HepG2 (cell line): Measurements from ENCODE around the gene SUN1. TPM values are rescaled to one million over a fixed set of nuclear protein-coding genes. Genes with fewer than 3 reads are reported as not detected.

Experiments
- ATAC-seq: fragments of 200-7000 bp; cut with Tn5 transposase; 3 replicates; pipeline ENCODE4 v1.9.1; 2020; ENCODE audit warnings: mild to moderate bottlenecking, moderate library complexity
- BruUV-seq: library from RNA; stranded (reverse); fragments of 400-500 nt; replicated peaks from 2 replicates; lab custom pipeline; 2021; lab: Mats Ljungman, UMichigan
- CTCF ChIA-PET: fragments of 300-600 bp; formaldehyde crosslinking; extraction: SDS; loops from one replicate; lab custom pipeline; 2021; ENCODE audit warnings: low total read pairs, inconsistent platforms, low intra/inter-chr PET ratio; lab: Yijun Ruan, JAX
- POLR2A ChIA-PET: fragments of 350-600 bp; sonication (Branson Sonifier 250); formaldehyde crosslinking; loops from one replicate; lab custom pipeline; 2020; ENCODE audit warnings: antibody characterized with exemption, inconsistent platforms; lab: Yijun Ruan, JAX
- DNase-seq: peaks from one replicate; pipeline ENCODE4 v3.0.0-alpha.2; 2015; ENCODE audit warnings: low spot score
- FAIRE-seq: peaks from 3 replicates; lab custom pipeline; 2011; peaks lifted over from hg19 to GRCh38; lab: Jason Lieb, UNC
- H2AFZ ChIP-seq: one replicate; pipeline ENCODE4 v1.6.1; 2011; ENCODE audit warnings: low read length, inconsistent platforms
- H3K27ac ChIP-seq: fragments of 300-600 bp; 3 replicates; pipeline ENCODE4 v1.8.0; 2011; ENCODE audit warnings: mixed run types, mild to moderate bottlenecking, mixed read lengths, low read length, inconsistent platforms; ENCODE audit not compliant: insufficient read depth; ENCODE audit errors: extremely low read length
- H3K27me3 ChIP-seq, 2 experiments: fragments of 200-600 bp in 1 of 2; 2 replicates in 1 of 2; 3 replicates in 1 of 2; pipeline versions ENCODE4 v1.6.0 to v1.8.0; 2011; ENCODE audit warnings: low read length in 2 of 2, mild to moderate bottlenecking in 2 of 2, moderate library complexity in 2 of 2, inconsistent platforms in 1 of 2; ENCODE audit not compliant: insufficient read depth in 2 of 2, control insufficient read depth in 1 of 2
- H3K36me3 ChIP-seq, 2 experiments: fragments of 200-600 bp in 1 of 2; replicated peaks in 1 of 2; 2 replicates in 1 of 2; 3 replicates in 1 of 2; pipeline versions ENCODE4 v1.5.1 to v1.8.0; 2011; ENCODE audit warnings: low read length in 2 of 2, inconsistent platforms in 1 of 2; ENCODE audit not compliant: insufficient read depth in 2 of 2, control insufficient read depth in 1 of 2
- H3K4me1 ChIP-seq: 2 replicates; pipeline ENCODE4 v1.5.1; 2012; ENCODE audit warnings: low read length, inconsistent platforms; ENCODE audit not compliant: insufficient read depth
- H3K4me2 ChIP-seq: 2 replicates; pipeline ENCODE4 v1.6.0; 2011; ENCODE audit warnings: low read depth, low read length, inconsistent platforms
- H3K4me3 ChIP-seq, 3 experiments: fragments of 200-600 bp in 1 of 3; sonication (generic), shearing (Covaris generic) in 1 of 3; replicated peaks in 1 of 3; 2 replicates each; pipeline ENCODE4 v1.5.1; 2011 to 2016; ENCODE audit warnings: low read length in 3 of 3, inconsistent platforms in 2 of 3, low read depth in 2 of 3, mild to moderate bottlenecking in 2 of 3, control low read depth in 1 of 3, mixed read lengths in 1 of 3; ENCODE audit not compliant: insufficient read depth in 1 of 3
- H3K79me2 ChIP-seq: one replicate; pipeline ENCODE4 v1.6.1; 2011; ENCODE audit warnings: low read length, inconsistent platforms; ENCODE audit not compliant: insufficient read depth
- H3K9ac ChIP-seq: 2 replicates; pipeline ENCODE4 v1.6.0; 2011; ENCODE audit warnings: mild to moderate bottlenecking, low read depth, low read length, inconsistent platforms; ENCODE audit not compliant: insufficient read depth
- H3K9me3 ChIP-seq: 2 replicates; pipeline ENCODE4 v1.5.1; 2012; ENCODE audit warnings: mild to moderate bottlenecking, low read length
- H4K20me1 ChIP-seq: 2 replicates; pipeline ENCODE4 v1.6.0; 2011; ENCODE audit warnings: inconsistent platforms, mild to moderate bottlenecking, low read length, moderate library complexity; ENCODE audit not compliant: insufficient read depth
- ARNTL ChIP-seq: sonication (generic); formaldehyde crosslinking; IDR thresholded peaks from 2 replicates; pipeline ENCODE4 v1.4.0; 2020; ENCODE audit warnings: mild to moderate bottlenecking, missing genetic modification reagents
- NFYB ChIP-seq: sonication (generic); formaldehyde crosslinking; IDR thresholded peaks from 2 replicates; pipeline ENCODE4 v1.4.0; 2020; ENCODE audit warnings: missing genetic modification reagents
- POLR2G ChIP-seq: fragments of 200-400 bp; formaldehyde crosslinking; IDR thresholded peaks from 2 replicates; pipeline ENCODE4 v1.6.1; 2018; ENCODE audit warnings: mild to moderate bottlenecking, low read depth, low read length, moderate library complexity
- SP140L ChIP-seq: sonication (generic); formaldehyde crosslinking; IDR thresholded peaks from 2 replicates; pipeline ENCODE4 v1.4.0; 2020; ENCODE audit warnings: missing genetic modification reagents, borderline replicate concordance
- ZBTB34 ChIP-seq: sonication (generic); formaldehyde crosslinking; IDR thresholded peaks from 2 replicates; pipeline ENCODE4 v1.8.0; 2022; ENCODE audit warnings: mild to moderate bottlenecking, missing genetic modification reagents
- ZGPAT ChIP-seq: IDR thresholded peaks from 2 replicates; pipeline ENCODE4 v1.6.1; 2016; ENCODE audit warnings: mild to moderate bottlenecking
- ZNF280B ChIP-seq: sonication (generic); formaldehyde crosslinking; IDR thresholded peaks from 2 replicates; pipeline ENCODE4 v1.5.0; 2020; ENCODE audit warnings: missing genetic modification reagents, mild to moderate bottlenecking, borderline replicate concordance
- WGBS: methylation state at CpG from one replicate; pipeline ENCODE4 v1.1.6; 2017; ENCODE audit warnings: low lambda C conversion rate; 5-methylcytosine and 5-hydroxymethylcytosine counted together
- in situ Hi-C: cut with HindIII; loops from 2 replicates; pipeline ENCODE4 v1.10.0; 2017; ENCODE audit warnings: low pct_unique_long_range_greater_than_20kb; ENCODE audit not compliant: extremely low pct_ligation_motif_present
- intact Hi-C: fragments of 100-400 bp; cut with micrococcal nuclease; formaldehyde crosslinking; loops from one replicate; pipeline ENCODE4 v1.10.0; 2022; ENCODE audit not compliant: unreplicated experiment
- polyA plus RNA-seq, 8 experiments: library from polyadenylated mRNA; depleted of rRNA in 3 of 8; stranded (reverse) in 7 of 8; unstranded in 1 of 8; fragments of >200 nt; fragmentation: Illumina TruSeq in 4 of 8; extraction: Trizol in 4 of 8; gene quantifications; 2 replicates each; pipeline versions ENCODE4 v1.2.1 to v1.2.3, GENCODE V29; 2011 to 2016; ENCODE audit warnings: low read depth in 4 of 8, missing spikeins in 1 of 8, mixed read lengths in 1 of 8; ENCODE audit not compliant: insufficient read depth in 1 of 8
- total RNA-seq, 5 experiments: library from RNA; depleted of rRNA; stranded (reverse); fragments of >200 nt; fragmentation: Illumina TruSeq; extraction: Trizol; gene quantifications; 2 replicates each; pipeline ENCODE4 v1.2.3, GENCODE V29; 2016; ENCODE audit warnings: low read depth in 1 of 5

SUN1 gene
- total and polyA plus RNA-seq, 2 of the 13 experiments (the other 11 are each of a cell fraction or from before 2014, with no cell fraction given): 47.0 to 126 TPM

- no peak overlapping the region for H3K4me3 ChIP-seq
- no peak overlapping the region for H3K27ac ChIP-seq
- intact Hi-C loops (no loop called here), in situ Hi-C loops (loop anchor here (5.0 kb wide), 1 partner anchor 87 kb away; no protein-coding TSS in a partner anchor)
- no peak overlapping the region for H2AFZ ChIP-seq
- H3K9me3 ChIP-seq: no peaks in the 10 kb centered on the region
- no peaks in the 10 kb centered on the region for H4K20me1 ChIP-seq
- H3K27me3 ChIP-seq: no peaks in the 10 kb centered on the region
- DNase-seq (no peak), FAIRE-seq (no peak), ATAC-seq (no peak)
- no TSS peak for BruUV-seq
- H3K9ac ChIP-seq: no peak overlapping the region
- no peaks in the 10 kb centered on the region for H3K79me2 ChIP-seq
- 96% methylated on average over 10 of the region's 10 CpGs for WGBS
- H3K36me3 ChIP-seq: peaks cover 9 to 41% of the 10 kb centered on the region in 2 experiments; a peak in 4 of 5 replicates
- no peak for TF ChIP-seq NFYB
- TF ChIP-seq ARNTL (CRISPR knock-in tag): no peak
- no peak for TF ChIP-seq POLR2G
- no peak for TF ChIP-seq SP140L (CRISPR knock-in tag)
- TF ChIP-seq ZNF280B (CRISPR knock-in tag): no peak
- no peak for TF ChIP-seq ZBTB34 (CRISPR knock-in tag)
- TF ChIP-seq ZGPAT (CRISPR knock-in tag): no peak
- CTCF ChIA-PET: no interaction called here
- H3K4me1 ChIP-seq: no peaks in the 10 kb centered on the region
- POLR2A ChIA-PET: no interaction called here
- H3K4me2 ChIP-seq: no peak overlapping the region
Observed at GRCh38 chr7:785416-785815, 46.9 kb upstream of the SUN1 start.
